ENCODE data around the gene LRP1-AS.
A peak's percentile ranks its signal among the peaks of the same experiment; 100 is the strongest.

Gene LRP1-AS

DNA sequence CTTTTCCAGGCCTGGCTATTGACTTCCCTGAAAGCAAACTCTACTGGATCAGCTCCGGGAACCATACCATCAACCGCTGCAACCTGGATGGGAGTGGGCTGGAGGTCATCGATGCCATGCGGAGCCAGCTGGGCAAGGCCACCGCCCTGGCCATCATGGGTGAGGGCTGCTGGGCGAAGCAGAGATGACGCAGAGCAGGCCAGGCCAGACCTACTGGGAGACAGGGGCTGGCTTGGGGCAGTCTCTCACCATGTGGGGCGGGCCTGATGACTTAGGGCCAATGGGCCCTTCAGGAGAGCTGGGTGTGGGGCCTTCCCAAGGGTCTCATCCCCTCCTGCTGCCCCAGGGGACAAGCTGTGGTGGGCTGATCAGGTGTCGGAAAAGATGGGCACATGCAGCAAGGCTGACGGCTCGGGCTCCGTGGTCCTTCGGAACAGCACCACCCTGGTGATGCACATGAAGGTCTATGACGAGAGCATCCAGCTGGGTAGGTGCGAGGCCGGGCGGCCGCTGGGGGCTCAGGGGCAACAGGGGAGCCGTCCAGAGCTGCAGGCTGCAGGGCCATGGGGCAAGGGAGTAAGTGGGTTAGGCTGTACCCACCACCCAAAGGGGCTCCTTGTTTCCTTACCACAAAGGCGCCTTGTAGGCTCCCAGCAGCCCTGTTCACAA lies 33.0 kb upstream of the LRP1-AS start:
- DNase-seq = no peak

DNA sequence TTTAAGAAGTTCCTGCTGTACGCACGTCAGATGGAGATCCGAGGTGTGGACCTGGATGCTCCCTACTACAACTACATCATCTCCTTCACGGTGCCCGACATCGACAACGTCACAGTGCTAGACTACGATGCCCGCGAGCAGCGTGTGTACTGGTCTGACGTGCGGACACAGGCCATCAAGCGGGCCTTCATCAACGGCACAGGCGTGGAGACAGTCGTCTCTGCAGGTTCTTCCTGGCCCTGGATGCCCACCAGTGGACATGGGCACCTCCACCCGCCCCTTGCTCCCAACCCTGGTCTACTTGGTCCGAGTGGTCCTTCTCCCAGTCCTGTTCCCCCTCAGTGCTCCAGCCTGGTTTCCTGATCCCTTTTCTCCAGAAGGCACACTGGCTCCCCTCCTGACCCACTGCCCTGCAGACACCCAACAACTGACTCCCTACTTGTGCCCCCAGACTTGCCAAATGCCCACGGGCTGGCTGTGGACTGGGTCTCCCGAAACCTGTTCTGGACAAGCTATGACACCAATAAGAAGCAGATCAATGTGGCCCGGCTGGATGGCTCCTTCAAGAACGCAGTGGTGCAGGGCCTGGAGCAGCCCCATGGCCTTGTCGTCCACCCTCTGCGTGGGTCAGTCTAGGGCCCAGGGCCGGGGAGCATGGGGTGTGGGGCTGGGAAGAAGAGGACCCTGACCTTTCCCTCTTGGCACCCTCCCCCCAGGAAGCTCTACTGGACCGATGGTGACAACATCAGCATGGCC lies 32.1 kb upstream of the LRP1-AS start:
- no peak for DNase-seq

DNA sequence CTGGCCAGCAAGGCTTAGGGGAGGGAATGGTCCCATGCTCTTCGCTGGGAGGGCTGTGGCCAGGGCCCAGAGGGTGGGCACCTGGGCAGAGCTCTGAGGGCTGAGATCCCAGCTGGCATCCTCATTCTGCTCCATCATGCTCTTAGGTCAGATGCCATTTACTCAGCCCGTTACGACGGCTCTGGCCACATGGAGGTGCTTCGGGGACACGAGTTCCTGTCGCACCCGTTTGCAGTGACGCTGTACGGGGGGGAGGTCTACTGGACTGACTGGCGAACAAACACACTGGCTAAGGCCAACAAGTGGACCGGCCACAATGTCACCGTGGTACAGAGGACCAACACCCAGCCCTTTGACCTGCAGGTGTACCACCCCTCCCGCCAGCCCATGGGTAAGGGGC lies 30.8 kb upstream of the LRP1-AS start:
- no peak for DNase-seq

DNA sequence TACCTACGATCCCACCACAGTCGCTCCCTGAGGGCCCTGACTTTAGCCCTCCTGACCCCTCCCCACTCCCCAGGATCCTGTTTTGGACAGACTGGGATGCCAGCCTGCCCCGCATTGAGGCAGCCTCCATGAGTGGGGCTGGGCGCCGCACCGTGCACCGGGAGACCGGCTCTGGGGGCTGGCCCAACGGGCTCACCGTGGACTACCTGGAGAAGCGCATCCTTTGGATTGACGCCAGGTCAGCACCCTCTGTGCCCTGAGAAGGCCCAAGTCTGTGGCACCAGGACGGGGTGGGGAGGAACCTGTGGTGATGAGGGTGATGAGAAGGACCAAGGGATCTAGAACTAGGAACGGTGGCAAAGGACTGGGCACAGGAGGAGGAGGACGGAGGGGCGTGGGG lies 29.9 kb upstream of the LRP1-AS start:
- DNase-seq = no peak

DNA sequence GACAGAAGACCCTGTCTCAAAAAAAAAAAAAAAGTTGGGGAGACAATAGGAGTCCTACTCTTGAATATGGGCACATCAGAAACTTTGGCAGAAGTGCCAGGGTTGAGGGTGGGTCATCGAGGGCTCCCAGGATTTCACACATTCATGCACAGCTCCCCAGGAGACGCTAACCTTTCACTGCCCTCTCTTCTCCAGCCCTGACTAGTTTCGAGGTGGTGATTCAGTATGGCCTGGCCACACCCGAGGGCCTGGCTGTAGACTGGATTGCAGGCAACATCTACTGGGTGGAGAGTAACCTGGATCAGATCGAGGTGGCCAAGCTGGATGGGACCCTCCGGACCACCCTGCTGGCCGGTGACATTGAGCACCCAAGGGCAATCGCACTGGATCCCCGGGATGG lies 29.4 kb upstream of the LRP1-AS start:
- no peak for DNase-seq

DNA sequence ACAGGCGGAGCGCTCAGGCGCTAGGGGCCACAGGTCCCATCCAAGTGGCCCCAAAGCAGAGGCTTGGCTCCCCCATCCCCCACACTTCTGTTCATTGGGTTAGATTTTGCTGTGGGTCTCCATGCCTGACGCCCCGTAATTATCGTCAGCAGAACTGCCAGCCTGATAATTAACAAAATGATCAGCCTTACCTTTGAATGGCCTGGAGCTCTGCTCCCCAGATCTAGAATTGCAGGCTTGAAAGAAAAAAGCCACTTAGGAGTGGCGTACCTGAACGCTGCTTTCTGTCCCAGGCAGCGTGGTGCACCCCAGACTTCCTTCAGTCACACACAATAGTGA lies 28.7 kb upstream of the LRP1-AS start:
- no peak for DNase-seq

GRCh38 chr12:57175428-57176138 lies 28.2 kb upstream of the LRP1-AS start:
- DNase-seq = peak in 13 of 14 donors; percentile 7 to 75 (median 46)

DNA sequence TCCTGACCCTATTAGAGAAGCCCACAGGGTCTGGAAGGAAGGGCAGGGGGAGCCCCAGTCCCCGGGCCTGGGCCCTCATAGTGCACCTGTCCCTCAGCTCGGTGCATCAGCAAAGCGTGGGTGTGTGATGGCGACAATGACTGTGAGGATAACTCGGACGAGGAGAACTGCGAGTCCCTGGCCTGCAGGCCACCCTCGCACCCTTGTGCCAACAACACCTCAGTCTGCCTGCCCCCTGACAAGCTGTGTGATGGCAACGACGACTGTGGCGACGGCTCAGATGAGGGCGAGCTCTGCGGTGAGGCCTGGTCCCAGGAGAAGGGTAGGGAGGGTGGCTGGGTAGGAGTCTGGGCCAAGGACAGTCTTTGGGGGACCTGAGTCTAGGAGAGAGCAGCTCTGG lies 26.3 kb upstream of the LRP1-AS start:
- DNase-seq = no peak

GRCh38 chr12:57173089-57173488 lies 25.7 kb upstream of the LRP1-AS start:
- peak in 1 of 14 donors; percentile 13 for DNase-seq

- no peak for DNase-seq
Observed at GRCh38 chr12:57171668-57172067, 24.2 kb upstream of the LRP1-AS start.

DNA sequence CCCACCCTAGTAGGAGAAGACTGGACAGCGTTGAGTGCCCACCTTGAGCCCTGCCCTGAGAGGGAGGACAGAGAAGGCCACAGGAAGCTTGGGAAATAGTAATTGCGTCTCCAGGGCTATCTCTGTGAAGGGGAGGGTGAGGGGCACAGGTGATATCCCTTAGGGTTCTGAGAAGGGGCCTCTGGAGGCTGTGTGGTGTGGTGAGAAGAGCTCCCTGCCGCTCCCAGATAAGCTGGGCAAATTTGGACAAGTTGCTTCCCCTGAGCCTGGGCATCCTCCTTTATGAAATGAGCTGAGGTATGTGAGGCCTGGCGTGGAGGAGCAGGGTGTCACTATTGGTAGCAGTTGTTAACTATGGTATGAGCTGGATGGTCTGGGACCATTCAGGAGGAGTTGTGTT lies 23.5 kb upstream of the LRP1-AS start:
- no peak for DNase-seq

DNA sequence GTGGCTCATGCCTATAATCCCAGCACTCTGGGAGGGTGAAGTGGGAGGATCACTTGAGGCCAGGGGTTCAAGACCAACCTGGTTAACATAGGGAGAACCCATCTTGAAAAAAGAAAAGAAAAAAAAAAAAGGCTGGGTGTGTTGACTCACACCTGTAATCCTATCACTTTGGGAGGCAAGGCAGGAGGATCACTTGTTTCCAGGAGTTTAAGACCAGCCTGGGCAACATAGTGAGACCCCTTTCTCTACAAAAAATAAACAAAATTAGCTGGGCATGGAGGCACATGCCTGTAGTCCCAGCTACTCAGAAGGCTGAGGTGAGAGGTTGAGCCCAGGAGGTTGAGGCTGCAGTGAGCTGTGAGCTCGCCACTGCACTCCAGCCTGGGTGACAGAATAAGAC lies 23.0 kb upstream of the LRP1-AS start:
- no peak for DNase-seq

GRCh38 chr12:57169969-57170368 lies 22.6 kb upstream of the LRP1-AS start:
- no peak for DNase-seq

DNA sequence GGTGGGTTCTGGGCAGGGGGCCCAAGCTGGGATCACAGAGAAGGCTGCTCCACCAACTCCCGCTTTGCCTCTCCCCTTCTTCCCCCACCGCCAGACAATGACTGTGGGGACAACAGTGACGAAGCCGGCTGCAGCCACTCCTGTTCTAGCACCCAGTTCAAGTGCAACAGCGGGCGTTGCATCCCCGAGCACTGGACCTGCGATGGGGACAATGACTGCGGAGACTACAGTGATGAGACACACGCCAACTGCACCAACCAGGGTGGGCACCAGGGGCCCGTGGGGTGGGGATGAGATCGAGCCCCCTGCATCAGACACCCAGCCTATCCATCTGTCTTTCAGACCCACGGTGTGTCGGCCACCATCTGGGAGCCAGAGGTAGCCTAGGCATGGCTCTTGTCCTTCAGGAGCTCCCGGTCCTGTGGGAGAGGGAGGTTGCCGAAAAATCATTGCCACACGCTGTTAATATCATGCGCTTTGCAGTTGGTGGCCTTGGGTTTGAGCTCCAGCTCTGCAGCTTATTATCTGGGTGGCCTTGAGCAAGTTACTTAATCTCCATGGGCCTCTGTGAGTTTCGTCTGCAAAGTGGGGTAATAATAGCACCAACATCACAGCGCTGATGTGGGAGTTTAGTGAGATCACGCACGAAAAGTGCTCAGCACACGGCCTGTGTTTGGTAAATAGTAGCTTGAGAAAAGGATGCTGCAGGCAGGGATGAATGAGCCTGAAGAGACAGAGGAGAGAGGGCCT lies 21.8 kb upstream of the LRP1-AS start:
- no peak for DNase-seq

DNA sequence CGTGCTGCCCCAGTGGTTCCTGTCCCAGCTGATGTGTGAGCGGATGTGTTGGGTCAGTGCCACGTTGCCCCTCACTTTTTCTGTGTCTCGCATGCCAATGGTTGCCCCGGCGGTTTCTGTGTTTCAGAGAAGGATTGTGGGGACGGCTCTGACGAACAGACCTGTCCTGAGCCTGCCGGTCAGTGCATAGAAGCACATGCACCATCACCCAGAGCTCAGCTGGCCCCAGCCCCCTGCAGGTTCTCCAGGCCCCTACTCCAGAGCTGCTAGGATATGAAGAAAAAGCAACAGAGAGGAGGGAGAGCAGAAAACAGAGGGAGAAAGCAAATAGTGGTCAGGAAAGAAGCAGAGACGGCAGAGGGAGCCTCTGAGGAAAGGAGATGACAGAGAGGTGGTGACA lies 20.6 kb upstream of the LRP1-AS start:
- no peak for DNase-seq

DNA sequence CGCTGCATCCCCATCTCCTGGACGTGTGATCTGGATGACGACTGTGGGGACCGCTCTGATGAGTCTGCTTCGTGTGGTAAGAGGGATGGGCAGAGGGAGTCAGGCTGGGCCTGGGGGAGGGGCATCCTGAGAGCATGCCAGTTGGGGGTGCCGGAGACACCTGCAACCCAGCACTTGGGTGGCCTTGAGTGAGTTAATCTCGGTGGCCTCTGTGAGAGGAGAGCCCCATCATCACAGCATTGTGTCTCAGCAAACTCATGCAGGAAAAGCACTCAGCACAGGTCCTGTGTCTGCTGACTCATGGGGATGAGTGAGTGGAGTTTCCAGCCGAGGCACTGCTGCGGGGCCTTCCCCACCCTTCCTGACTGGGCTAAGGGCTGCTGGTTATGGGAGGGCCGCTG lies 19.6 kb upstream of the LRP1-AS start:
- peak in 1 of 14 donors; percentile 9 for DNase-seq

DNA sequence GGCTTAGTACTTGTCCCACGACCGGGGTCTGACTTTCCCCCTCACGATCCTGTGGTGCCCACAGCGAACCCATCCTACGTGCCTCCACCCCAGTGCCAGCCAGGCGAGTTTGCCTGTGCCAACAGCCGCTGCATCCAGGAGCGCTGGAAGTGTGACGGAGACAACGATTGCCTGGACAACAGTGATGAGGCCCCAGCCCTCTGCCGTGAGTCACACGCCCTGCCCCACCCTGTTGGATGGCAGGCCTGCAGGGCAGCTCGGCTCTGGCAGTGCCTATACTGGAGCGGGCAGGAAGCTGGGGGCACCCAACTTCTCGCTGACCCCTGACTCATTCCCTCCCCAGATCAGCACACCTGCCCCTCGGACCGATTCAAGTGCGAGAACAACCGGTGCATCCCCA lies 18.3 kb upstream of the LRP1-AS start:
- no peak for DNase-seq

DNA sequence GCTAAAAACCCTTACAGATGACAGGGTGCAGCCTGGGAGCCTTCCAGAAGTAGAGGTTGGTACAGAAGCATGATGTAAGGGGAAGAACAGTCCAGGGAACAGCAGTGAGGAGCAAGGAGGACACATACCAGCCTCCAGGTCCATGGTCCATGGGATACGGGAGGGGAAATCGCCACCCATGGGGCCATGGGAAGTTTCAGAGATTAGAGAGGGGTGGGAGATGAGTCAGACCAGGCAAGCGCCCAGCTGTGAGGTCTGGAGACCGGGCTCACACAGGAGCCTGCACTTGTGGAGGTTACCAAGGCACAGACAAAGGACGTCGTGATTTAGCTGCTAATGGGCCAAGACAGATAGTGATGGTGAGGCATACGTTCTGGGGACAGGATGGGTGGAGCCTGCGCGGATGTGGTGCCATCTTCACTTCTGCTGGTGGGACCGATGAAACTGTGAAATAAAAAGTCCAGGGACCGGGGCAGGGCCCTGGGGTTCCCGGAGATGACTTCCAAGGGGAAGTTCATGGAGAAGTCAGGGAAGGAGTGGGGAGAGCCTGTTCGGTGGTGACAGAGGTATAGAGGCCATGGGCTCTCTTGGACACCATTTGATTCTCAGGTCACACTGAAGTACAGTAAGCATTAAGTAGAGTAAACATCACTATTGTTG lies 17.7 kb upstream of the LRP1-AS start:
- DNase-seq = no peak

DNA sequence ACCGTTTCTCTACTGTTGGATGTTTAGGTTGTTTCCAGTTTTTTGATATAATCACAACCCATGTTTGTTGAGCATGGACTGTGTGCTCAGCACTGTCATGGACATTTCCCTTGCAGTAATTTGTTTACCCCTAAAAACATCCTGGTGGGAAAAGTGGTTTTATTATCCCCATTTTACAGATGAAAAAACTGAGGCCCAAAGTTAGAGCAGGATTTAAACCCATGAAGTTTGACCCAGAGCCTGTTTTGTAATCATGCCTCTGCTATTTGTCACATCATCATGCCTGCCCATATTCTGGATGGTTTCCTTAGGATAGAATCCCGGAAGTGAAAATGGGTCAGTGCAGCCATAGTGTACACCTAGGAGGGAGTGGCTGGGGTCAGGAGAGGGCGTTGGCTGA lies 17.0 kb upstream of the LRP1-AS start:
- no peak for DNase-seq

DNA sequence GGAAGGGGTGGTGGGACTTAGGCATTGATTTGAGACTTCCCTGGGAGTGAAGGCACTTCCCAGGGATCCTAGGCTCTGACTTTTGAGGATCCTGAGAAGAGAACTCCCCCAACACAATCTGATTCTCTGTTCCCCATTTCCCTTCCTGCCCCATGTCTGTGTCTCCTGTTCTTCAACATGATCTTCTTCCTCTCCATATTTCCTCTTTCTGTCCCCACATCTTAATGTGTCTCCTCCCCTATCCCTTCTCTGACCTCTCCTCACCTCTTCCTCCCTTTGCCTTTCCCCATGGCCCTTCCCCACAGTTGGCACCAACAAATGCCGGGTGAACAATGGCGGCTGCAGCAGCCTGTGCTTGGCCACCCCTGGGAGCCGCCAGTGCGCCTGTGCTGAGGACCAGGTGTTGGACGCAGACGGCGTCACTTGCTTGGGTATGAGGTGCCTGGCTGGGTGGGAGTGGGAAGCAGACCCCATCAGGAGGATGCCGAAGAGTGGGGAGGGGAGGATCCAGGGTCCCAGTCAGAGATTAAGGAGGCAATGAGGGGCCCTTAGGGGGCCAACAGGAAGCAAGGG lies 15.2 kb upstream of the LRP1-AS start:
- DNase-seq = no peak

DNA sequence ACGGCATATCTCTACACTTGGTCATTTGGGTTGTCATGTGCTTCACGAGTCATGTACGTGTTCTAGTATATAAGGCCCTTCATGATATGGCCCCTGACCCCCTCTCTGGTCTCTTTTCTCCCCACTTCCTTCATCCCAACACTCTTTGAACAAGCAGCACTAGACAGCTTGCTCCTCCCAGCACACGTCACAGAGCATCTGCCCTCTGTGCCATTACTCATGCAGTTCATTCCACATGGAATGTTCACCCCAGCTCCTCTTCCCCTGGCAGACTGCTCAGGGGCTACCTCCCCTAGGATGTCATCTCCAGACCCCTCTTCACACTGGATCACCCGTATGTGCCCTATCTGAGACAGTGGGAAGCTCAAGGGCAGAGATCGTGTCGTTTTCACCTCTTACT lies 14.1 kb upstream of the LRP1-AS start:
- no peak for DNase-seq

GRCh38 chr12:57160741-57161140 lies 13.3 kb upstream of the LRP1-AS start:
- DNase-seq = no peak
